WTC11 (cell line): ENCODE data around the gene DAND5. TPM values are rescaled to one million over a fixed set of nuclear protein-coding genes. Genes with fewer than 3 reads are reported as not detected.

Source experiments
- ATAC-seq: fragments of 200-7000 bp; cut with Tn5 transposase; 2 replicates; pipeline ENCODE4 v1.10.0; 2021; ENCODE audit warnings: mild to moderate bottlenecking, moderate library complexity
- CTCF ChIA-PET: fragments of 300-600 bp; sonication (Branson Sonifier 250); formaldehyde crosslinking; loops from one replicate; lab custom pipeline; 2021; ENCODE audit warnings: antibody characterized with exemption; lab: Charles Lee
- POLR2A ChIA-PET: fragments of 350-600 bp; sonication (Branson Sonifier 250); formaldehyde crosslinking; loops from one replicate; lab custom pipeline; 2021; ENCODE audit warnings: antibody characterized with exemption; lab: Charles Lee
- DNase-seq: peaks from one replicate; pipeline ENCODE4 v3.0.0; 2021; ENCODE audit warnings: low spot score
- H3K27ac Mint-ChIP-seq: 2 replicates; pipeline ENCODE4 v1.8.0; 2021; ENCODE audit warnings: mixed read lengths
- H3K27me3 Mint-ChIP-seq: 2 replicates; pipeline ENCODE4 v1.8.0; 2021; ENCODE audit warnings: low read depth, mild to moderate bottlenecking, moderate library complexity, mixed read lengths
- H3K36me3 Mint-ChIP-seq: 2 replicates; pipeline ENCODE4 v1.8.0; 2021; ENCODE audit warnings: mixed read lengths
- H3K4me1 Mint-ChIP-seq: 2 replicates; pipeline ENCODE4 v1.8.0; 2022; ENCODE audit warnings: mixed read lengths
- H3K4me3 Mint-ChIP-seq: 2 replicates; pipeline ENCODE4 v1.8.0; 2021; ENCODE audit warnings: mild to moderate bottlenecking, moderate library complexity, mixed read lengths
- H3K9me3 Mint-ChIP-seq: 2 replicates; pipeline ENCODE4 v1.8.0; 2021; ENCODE audit warnings: mixed read lengths
- CREM ChIP-seq: sonication (generic); formaldehyde crosslinking; IDR thresholded peaks from 2 replicates; pipeline ENCODE4 v1.8.1; 2022; ENCODE audit warnings: mild to moderate bottlenecking, missing genetic modification reagents, moderate library complexity
- FOXK1 ChIP-seq: sonication (generic); formaldehyde crosslinking; IDR thresholded peaks from 2 replicates; pipeline ENCODE4 v1.8.0; 2022; ENCODE audit warnings: mild to moderate bottlenecking, moderate library complexity, missing genetic modification reagents
- GRHL2 ChIP-seq: fragments of 250-450 bp; sonication (Bioruptor Pico); IDR thresholded peaks from 2 replicates; pipeline ENCODE4 v1.8.0; 2022; ENCODE audit warnings: mild to moderate bottlenecking, moderate library complexity; ENCODE audit not compliant: insufficient replicate concordance, severe bottlenecking
- GTF2I ChIP-seq: fragments of 250-450 bp; sonication (Bioruptor Pico); conservative IDR thresholded peaks from 2 replicates; pipeline ENCODE4 v1.4.0; 2021; ENCODE audit warnings: mild to moderate bottlenecking
- JAZF1 ChIP-seq: fragments of 250-450 bp; sonication (Bioruptor Pico); IDR thresholded peaks from 2 replicates; pipeline ENCODE4 v1.9.0; 2021; ENCODE audit warnings: moderate library complexity, mild to moderate bottlenecking, inconsistent platforms
- MXD4 ChIP-seq: fragments of 250-450 bp; sonication (Bioruptor Pico); IDR thresholded peaks from 2 replicates; pipeline ENCODE4 v1.8.0; 2021; ENCODE audit warnings: mild to moderate bottlenecking, moderate library complexity, borderline replicate concordance
- TEAD1 ChIP-seq: sonication (generic); formaldehyde crosslinking; IDR thresholded peaks from 2 replicates; pipeline ENCODE4 v1.8.0; 2022; ENCODE audit warnings: mild to moderate bottlenecking, missing genetic modification reagents
- ZNF138 ChIP-seq: sonication (generic); formaldehyde crosslinking; conservative IDR thresholded peaks from 2 replicates; pipeline ENCODE4 v1.8.1; 2022; ENCODE audit warnings: mild to moderate bottlenecking, moderate library complexity, missing genetic modification reagents
- total RNA-seq: library from RNA; stranded (reverse); gene quantifications from 3 replicates; pipeline ENCODE4 v1.2.3, GENCODE V29; 2021
- TF ChIP-seq, protein P1 (sequence below): fragments of 250-450 bp; sonication (Bioruptor Pico); IDR thresholded peaks from 2 replicates; pipeline ENCODE4 v1.9.0; 2021; ENCODE audit warnings: mild to moderate bottlenecking
- TF ChIP-seq, protein P2 (sequence below): sonication (generic); formaldehyde crosslinking; IDR thresholded peaks from 2 replicates; pipeline ENCODE4 v1.8.0; 2022; ENCODE audit warnings: mild to moderate bottlenecking, missing genetic modification reagents
- TF ChIP-seq, protein P3 (sequence below): sonication (generic); formaldehyde crosslinking; IDR thresholded peaks from 2 replicates; pipeline ENCODE4 v1.8.1; 2022; ENCODE audit warnings: mild to moderate bottlenecking, moderate library complexity, missing genetic modification reagents
- TF ChIP-seq, protein P4 (sequence below): sonication (generic); formaldehyde crosslinking; IDR thresholded peaks from 2 replicates; pipeline ENCODE4 v1.8.0; 2023; ENCODE audit warnings: missing genetic modification reagents, mild to moderate bottlenecking, borderline replicate concordance
- TF ChIP-seq, protein P5 (sequence below): sonication (generic); formaldehyde crosslinking; IDR thresholded peaks from 2 replicates; pipeline ENCODE4 v1.8.1; 2022; ENCODE audit warnings: missing genetic modification reagents, borderline replicate concordance
- TF ChIP-seq, protein P6 (sequence below): sonication (generic); formaldehyde crosslinking; IDR thresholded peaks from 2 replicates; pipeline ENCODE4 v1.8.0; 2022; ENCODE audit warnings: mild to moderate bottlenecking, missing genetic modification reagents
- TF ChIP-seq, protein P7 (sequence below): sonication (generic); formaldehyde crosslinking; IDR thresholded peaks from 2 replicates; pipeline ENCODE4 v1.8.1; 2023; ENCODE audit warnings: mild to moderate bottlenecking, missing genetic modification reagents
- TF ChIP-seq, protein P8 (sequence below): fragments of 250-450 bp; sonication (Bioruptor Pico); IDR thresholded peaks from 2 replicates; pipeline ENCODE4 v1.9.0; 2021; ENCODE audit warnings: mild to moderate bottlenecking

The DAND5 gene
- total RNA-seq, 1 experiment from 2014 or later, result 0.22 TPM

DNA sequence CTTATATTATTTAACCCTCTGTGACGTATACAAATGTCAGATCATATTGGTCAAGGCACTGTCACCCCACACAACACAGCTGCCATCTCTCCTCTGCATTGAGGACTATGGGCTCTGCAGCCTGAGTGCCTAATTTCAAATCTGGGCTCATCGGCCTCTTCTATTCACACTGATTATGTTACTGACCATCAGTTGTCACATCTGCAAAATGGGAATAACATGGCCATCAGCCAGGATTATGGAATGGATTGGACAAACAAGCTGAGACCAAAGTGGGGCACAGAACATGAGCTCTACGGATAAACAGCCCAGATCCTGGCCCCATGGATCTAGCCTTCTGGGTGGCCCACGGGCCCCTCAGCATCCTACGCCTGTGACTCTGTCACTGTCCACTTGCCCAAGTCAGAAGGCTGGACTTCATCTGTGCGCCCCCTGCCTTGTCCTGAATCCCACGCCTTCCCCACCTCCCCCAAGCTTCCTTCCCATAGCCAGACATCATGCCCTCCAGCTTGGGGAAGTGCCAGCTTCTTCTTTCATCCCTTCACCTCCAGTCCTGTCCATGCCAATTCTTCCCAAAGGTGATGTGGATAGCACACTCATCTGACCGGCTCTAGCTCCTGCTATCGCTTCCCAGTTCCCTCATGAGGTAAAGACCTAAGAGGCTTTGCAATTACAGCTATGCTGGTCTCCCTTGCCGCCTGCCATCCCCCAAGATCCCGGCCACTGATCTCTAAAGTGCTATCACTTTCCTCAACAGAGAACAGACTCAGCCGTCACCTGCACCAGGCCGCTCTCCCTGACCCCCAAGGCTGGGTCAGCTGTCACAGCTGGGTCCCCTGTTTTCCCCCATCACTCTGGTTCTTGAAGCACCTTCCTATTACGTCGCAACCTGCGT lies 36.7 kb upstream of the DAND5 start (continued):
- TF ChIP-seq GRHL2, result no peak
- TF ChIP-seq, protein P1, sequence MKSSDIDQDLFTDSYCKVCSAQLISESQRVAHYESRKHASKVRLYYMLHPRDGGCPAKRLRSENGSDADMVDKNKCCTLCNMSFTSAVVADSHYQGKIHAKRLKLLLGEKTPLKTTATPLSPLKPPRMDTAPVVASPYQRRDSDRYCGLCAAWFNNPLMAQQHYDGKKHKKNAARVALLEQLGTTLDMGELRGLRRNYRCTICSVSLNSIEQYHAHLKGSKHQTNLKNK (CRISPR knock-in tag), result no peak
- no peak for TF ChIP-seq JAZF1
- TF ChIP-seq GTF2I (CRISPR knock-in tag), result no peak
- TF ChIP-seq, protein P2, sequence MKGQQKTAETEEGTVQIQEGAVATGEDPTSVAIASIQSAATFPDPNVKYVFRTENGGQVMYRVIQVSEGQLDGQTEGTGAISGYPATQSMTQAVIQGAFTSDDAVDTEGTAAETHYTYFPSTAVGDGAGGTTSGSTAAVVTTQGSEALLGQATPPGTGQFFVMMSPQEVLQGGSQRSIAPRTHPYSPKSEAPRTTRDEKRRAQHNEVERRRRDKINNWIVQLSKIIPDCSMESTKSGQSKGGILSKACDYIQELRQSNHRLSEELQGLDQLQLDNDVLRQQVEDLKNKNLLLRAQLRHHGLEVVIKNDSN (CRISPR knock-in tag), result no peak
- TF ChIP-seq, protein P3, sequence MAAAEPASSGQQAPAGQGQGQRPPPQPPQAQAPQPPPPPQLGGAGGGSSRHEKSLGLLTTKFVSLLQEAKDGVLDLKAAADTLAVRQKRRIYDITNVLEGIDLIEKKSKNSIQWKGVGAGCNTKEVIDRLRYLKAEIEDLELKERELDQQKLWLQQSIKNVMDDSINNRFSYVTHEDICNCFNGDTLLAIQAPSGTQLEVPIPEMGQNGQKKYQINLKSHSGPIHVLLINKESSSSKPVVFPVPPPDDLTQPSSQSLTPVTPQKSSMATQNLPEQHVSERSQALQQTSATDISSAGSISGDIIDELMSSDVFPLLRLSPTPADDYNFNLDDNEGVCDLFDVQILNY (CRISPR knock-in tag), result no peak
- no peak for TF ChIP-seq MXD4 (CRISPR knock-in tag)

DNA sequence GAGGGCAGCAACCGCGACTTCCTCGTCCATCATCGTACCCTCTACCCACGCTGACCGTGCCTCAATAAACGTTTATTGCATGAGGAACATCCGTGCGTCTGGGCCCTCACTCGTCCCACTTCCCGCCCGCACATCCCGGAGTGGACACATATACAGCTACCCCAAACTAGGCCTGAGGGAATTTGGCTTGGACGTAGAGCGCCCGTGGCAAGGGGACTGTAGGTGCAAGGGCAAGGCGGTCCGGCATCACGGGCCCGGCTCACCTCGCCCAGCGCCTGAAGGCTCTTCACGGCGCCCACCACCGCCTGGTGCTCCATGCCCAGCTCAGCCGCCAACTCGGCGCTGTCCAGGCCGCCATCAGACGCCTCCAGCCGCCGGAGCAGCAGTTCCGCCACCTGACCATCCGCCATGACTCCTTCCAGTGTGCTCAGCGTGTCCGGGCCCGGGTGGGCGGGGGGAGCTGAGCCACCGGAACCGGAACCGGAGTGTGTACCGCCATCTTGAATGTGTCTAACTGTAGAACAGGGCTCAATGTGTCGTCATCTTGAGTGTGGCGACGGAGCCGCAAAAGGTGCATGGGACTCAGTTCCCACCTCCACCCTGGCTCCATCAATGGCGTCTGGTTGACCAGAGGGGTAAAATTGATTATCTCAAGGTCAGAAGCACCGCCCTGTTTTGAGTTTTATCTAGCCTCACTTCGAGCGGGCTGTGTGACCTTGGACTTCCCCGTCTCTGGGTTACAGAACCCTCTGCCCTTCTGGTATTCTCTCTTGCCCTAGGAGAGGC lies 35.9 kb upstream of the DAND5 start, which contains the start of gene FARSA:
FARSA (minus strand) TSS at position 425 of the 786 bp plus-strand sequence; CDS start at position 410, 15 bp downstream.
- POLR2A ChIA-PET, result interaction anchor here (0.7 to 2.1 kb wide), 5 partner anchors 13 to 49 kb away, joined by 3 to 12 read pairs (median 3); partner anchors contain the start of gene GCDH
- TF ChIP-seq, protein P4, sequence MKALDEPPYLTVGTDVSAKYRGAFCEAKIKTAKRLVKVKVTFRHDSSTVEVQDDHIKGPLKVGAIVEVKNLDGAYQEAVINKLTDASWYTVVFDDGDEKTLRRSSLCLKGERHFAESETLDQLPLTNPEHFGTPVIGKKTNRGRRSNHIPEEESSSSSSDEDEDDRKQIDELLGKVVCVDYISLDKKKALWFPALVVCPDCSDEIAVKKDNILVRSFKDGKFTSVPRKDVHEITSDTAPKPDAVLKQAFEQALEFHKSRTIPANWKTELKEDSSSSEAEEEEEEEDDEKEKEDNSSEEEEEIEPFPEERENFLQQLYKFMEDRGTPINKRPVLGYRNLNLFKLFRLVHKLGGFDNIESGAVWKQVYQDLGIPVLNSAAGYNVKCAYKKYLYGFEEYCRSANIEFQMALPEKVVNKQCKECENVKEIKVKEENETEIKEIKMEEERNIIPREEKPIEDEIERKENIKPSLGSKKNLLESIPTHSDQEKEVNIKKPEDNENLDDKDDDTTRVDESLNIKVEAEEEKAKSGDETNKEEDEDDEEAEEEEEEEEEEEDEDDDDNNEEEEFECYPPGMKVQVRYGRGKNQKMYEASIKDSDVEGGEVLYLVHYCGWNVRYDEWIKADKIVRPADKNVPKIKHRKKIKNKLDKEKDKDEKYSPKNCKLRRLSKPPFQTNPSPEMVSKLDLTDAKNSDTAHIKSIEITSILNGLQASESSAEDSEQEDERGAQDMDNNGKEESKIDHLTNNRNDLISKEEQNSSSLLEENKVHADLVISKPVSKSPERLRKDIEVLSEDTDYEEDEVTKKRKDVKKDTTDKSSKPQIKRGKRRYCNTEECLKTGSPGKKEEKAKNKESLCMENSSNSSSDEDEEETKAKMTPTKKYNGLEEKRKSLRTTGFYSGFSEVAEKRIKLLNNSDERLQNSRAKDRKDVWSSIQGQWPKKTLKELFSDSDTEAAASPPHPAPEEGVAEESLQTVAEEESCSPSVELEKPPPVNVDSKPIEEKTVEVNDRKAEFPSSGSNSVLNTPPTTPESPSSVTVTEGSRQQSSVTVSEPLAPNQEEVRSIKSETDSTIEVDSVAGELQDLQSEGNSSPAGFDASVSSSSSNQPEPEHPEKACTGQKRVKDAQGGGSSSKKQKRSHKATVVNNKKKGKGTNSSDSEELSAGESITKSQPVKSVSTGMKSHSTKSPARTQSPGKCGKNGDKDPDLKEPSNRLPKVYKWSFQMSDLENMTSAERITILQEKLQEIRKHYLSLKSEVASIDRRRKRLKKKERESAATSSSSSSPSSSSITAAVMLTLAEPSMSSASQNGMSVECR, result peak; percentile 64; the same call in 1 of the 2 replicates
- TF ChIP-seq FOXK1 (CRISPR knock-in tag) (peak; percentile 82), ZNF138 (CRISPR knock-in tag) (no peak), TEAD1 (peak; percentile 34), CREM (CRISPR knock-in tag) (peak; percentile 63; the same call in 1 of the 2 replicates)
- TF ChIP-seq, protein P5, sequence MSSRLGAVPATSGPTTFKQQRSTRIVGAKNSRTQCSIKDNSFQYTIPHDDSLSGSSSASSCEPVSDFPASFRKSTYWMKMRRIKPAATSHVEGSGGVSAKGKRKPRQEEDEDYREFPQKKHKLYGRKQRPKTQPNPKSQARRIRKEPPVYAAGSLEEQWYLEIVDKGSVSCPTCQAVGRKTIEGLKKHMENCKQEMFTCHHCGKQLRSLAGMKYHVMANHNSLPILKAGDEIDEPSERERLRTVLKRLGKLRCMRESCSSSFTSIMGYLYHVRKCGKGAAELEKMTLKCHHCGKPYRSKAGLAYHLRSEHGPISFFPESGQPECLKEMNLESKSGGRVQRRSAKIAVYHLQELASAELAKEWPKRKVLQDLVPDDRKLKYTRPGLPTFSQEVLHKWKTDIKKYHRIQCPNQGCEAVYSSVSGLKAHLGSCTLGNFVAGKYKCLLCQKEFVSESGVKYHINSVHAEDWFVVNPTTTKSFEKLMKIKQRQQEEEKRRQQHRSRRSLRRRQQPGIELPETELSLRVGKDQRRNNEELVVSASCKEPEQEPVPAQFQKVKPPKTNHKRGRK (CRISPR knock-in tag), result no peak
- TF ChIP-seq, protein P6, sequence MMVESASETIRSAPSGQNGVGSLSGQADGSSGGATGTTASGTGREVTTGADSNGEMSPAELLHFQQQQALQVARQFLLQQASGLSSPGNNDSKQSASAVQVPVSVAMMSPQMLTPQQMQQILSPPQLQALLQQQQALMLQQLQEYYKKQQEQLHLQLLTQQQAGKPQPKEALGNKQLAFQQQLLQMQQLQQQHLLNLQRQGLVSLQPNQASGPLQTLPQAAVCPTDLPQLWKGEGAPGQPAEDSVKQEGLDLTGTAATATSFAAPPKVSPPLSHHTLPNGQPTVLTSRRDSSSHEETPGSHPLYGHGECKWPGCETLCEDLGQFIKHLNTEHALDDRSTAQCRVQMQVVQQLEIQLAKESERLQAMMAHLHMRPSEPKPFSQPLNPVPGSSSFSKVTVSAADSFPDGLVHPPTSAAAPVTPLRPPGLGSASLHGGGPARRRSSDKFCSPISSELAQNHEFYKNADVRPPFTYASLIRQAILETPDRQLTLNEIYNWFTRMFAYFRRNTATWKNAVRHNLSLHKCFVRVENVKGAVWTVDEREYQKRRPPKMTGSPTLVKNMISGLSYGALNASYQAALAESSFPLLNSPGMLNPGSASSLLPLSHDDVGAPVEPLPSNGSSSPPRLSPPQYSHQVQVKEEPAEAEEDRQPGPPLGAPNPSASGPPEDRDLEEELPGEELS (CRISPR knock-in tag), result peak; percentile 22; the same call in 1 of the 2 replicates
- TF ChIP-seq, protein P7, sequence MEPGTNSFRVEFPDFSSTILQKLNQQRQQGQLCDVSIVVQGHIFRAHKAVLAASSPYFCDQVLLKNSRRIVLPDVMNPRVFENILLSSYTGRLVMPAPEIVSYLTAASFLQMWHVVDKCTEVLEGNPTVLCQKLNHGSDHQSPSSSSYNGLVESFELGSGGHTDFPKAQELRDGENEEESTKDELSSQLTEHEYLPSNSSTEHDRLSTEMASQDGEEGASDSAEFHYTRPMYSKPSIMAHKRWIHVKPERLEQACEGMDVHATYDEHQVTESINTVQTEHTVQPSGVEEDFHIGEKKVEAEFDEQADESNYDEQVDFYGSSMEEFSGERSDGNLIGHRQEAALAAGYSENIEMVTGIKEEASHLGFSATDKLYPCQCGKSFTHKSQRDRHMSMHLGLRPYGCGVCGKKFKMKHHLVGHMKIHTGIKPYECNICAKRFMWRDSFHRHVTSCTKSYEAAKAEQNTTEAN (CRISPR knock-in tag), result no peak
- TF ChIP-seq, protein P8, sequence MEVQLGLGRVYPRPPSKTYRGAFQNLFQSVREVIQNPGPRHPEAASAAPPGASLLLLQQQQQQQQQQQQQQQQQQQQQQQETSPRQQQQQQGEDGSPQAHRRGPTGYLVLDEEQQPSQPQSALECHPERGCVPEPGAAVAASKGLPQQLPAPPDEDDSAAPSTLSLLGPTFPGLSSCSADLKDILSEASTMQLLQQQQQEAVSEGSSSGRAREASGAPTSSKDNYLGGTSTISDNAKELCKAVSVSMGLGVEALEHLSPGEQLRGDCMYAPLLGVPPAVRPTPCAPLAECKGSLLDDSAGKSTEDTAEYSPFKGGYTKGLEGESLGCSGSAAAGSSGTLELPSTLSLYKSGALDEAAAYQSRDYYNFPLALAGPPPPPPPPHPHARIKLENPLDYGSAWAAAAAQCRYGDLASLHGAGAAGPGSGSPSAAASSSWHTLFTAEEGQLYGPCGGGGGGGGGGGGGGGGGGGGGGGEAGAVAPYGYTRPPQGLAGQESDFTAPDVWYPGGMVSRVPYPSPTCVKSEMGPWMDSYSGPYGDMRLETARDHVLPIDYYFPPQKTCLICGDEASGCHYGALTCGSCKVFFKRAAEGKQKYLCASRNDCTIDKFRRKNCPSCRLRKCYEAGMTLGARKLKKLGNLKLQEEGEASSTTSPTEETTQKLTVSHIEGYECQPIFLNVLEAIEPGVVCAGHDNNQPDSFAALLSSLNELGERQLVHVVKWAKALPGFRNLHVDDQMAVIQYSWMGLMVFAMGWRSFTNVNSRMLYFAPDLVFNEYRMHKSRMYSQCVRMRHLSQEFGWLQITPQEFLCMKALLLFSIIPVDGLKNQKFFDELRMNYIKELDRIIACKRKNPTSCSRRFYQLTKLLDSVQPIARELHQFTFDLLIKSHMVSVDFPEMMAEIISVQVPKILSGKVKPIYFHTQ (CRISPR knock-in tag), result no peak

More for the DNA sequence above, 35.9 kb upstream of the DAND5 start, which contains the start of gene FARSA:
- peaks cover 25% of the 10 kb centered on the region for H3K36me3 Mint-ChIP-seq
- H3K27me3 Mint-ChIP-seq, result no peaks in the 10 kb centered on the region
- no peaks in the 10 kb centered on the region for H3K9me3 Mint-ChIP-seq
- CTCF ChIA-PET, result interaction anchor here (0.6 to 2.7 kb wide), 5 partner anchors 32 to 86 kb away, joined by 3 to 20 read pairs (median 4); no protein-coding TSS in a partner anchor
- peaks cover 28% of the 10 kb centered on the region for H3K4me1 Mint-ChIP-seq
- DNase-seq (peak; percentile 87), ATAC-seq (peak; percentile 55)
- peak within 1 kb of the TSS; percentile 99 for H3K4me3 Mint-ChIP-seq
- H3K27ac Mint-ChIP-seq, result peak within 1 kb of the TSS; percentile 89
